ENCODE results near the gene PPP4R3B.

Gene PPP4R3B

GRCh38 chr2:55617175-55618024 is at the start of gene PPP4R3B:
Gene PPP4R3B, minus strand, starts transcription at chr2:55617622. Its CDS starts 337 bp downstream, at chr2:55617285.
- DNase-seq (ENCODE audit: low read depth in 2 of 3, low spot score in 1 of 3), result peak; percentile 93 to 98 (median 96)

GRCh38 chr2:55653255-55653654 is 35.8 kb upstream of the PPP4R3B start:
- DNase-seq (ENCODE audit: low read depth in 2 of 3, low spot score in 1 of 3), result no peak

GRCh38 chr2:55649211-55649610 is 31.8 kb upstream of the PPP4R3B start:
- no peak for DNase-seq (ENCODE audit: low read depth in 2 of 3, low spot score in 1 of 3)

- no peak for DNase-seq (ENCODE audit: low read depth in 2 of 3, low spot score in 1 of 3)
Observed at GRCh38 chr2:55636831-55637230, 19.4 kb upstream of the PPP4R3B start.

GRCh38 chr2:55628931-55629330 is 11.5 kb upstream of the PPP4R3B start:
- no peak for DNase-seq (ENCODE audit: low read depth in 2 of 3, low spot score in 1 of 3)

GRCh38 chr2:55627915-55628314 is 10.5 kb upstream of the PPP4R3B start:
- DNase-seq (ENCODE audit: low read depth in 2 of 3, low spot score in 1 of 3), result no peak

- DNase-seq (ENCODE audit: low read depth in 2 of 3, low spot score in 1 of 3), result no peak
Observed at GRCh38 chr2:55621802-55622201, 4.4 kb upstream of the PPP4R3B start.

- DNase-seq (ENCODE audit: low read depth in 2 of 3, low spot score in 1 of 3), result peak in 1 of 3 donors; percentile 9
Observed at GRCh38 chr2:55620123-55620779, 2.8 kb upstream of the PPP4R3B start.

GRCh38 chr2:55618275-55619055 is 1.0 kb upstream of the PPP4R3B start:
- peak; percentile 26 to 38 (median 30) for DNase-seq (ENCODE audit: low read depth in 2 of 3, low spot score in 1 of 3)

- no peak for DNase-seq (ENCODE audit: low read depth in 2 of 3, low spot score in 1 of 3)
Observed at GRCh38 chr2:55618025-55618274, 528 bp upstream of the PPP4R3B start.

- DNase-seq (ENCODE audit: low read depth in 2 of 3, low spot score in 1 of 3), result peak in 2 of 3 donors; percentile 18 to 22
Observed at GRCh38 chr2:55616551-55617174, 759 bp downstream of the PPP4R3B start.

GRCh38 chr2:55611997-55612396 is 5.4 kb downstream of the PPP4R3B start:
- no peak for DNase-seq (ENCODE audit: low read depth in 2 of 3, low spot score in 1 of 3)

- DNase-seq (ENCODE audit: low read depth in 2 of 3, low spot score in 1 of 3), result no peak
Observed at GRCh38 chr2:55610954-55611743, 6.3 kb downstream of the PPP4R3B start.

GRCh38 chr2:55609938-55610578 is 7.4 kb downstream of the PPP4R3B start:
- no peak for DNase-seq (ENCODE audit: low read depth in 2 of 3, low spot score in 1 of 3)

- DNase-seq (ENCODE audit: low read depth in 2 of 3, low spot score in 1 of 3), result no peak
Observed at GRCh38 chr2:55609193-55609794, 8.1 kb downstream of the PPP4R3B start.

- DNase-seq (ENCODE audit: low read depth in 2 of 3, low spot score in 1 of 3), result no peak
Observed at GRCh38 chr2:55607717-55608116, 9.7 kb downstream of the PPP4R3B start.

GRCh38 chr2:55604027-55604565 is 13.3 kb downstream of the PPP4R3B start:
- no peak for DNase-seq (ENCODE audit: low read depth in 2 of 3, low spot score in 1 of 3)

- DNase-seq (ENCODE audit: low read depth in 2 of 3, low spot score in 1 of 3), result no peak
Observed at GRCh38 chr2:55601849-55602248, 15.6 kb downstream of the PPP4R3B start.

- no peak for DNase-seq (ENCODE audit: low read depth in 2 of 3, low spot score in 1 of 3)
Observed at GRCh38 chr2:55598056-55598795, 19.2 kb downstream of the PPP4R3B start.
